OCI-LY7 (cell line): ENCODE data around the gene NLN.

Source experiments
- CTCF ChIP-seq: fragments of 200-600 bp; sonication (generic); conservative IDR thresholded peaks from 2 replicates; pipeline ENCODE4 v1.5.1; 2014; ENCODE audit warnings: mild to moderate bottlenecking, antibody characterized with exemption, low read length, moderate library complexity, mixed read lengths
- EZH2phosphoT487 ChIP-seq: fragments of 200-600 bp; sonication (generic); IDR thresholded peaks from 2 replicates; pipeline ENCODE4 v1.6.1; 2018; ENCODE audit warnings: low read depth, borderline replicate concordance, mild to moderate bottlenecking, mixed run types, antibody characterized with exemption, low read length, moderate library complexity, mixed read lengths

- TF ChIP-seq CTCF (no peak), EZH2phosphoT487 (no peak)
Measured at GRCh38 chr5:65791712-65792673, 70.0 kb downstream of the NLN start.
